HCEC 1CT (cell line): ENCODE data around the gene CEP104.

Experiments
- DNase-seq: peaks from one replicate; pipeline ENCODE4 v3.0.0-alpha.2; 2017

Gene CEP104

DNA sequence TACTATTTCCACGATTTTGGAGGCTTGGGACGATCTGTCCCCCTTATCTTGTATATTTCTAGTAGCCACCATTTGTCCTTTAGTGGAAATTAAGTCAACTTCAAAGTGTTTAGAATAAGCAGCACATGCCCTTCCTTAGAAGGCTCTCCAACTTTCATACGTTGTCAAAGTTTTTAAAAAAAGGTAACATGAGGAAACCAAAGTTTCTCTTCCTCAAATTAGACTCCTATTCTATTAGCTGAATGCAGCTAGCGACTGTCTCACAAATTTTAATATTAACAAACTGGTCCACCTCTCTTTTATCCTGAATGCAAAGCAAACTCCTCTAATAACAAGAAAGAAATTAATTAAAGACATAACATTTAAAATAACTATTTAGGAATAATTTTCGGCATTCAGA, 36.2 kb upstream of the CEP104 start:
- no peak for DNase-seq

DNA sequence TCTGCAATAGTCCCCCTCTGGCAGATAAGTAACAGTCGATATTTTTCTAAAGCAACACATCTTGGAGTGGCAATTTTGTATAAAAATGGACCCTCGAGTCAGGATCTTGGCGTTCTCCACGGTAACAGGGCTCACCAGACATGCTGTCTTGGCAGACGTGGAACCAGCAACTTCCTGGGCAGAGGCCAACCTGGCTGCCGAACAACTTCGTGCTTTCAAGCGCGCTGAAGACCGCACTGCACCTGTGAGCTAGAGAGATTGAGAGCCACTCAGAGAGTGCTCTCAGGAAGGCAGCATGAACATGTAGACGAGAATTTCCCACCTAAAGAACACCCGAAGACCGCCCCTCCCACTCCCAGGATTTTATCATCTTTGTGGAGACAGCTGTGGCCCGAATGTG, 35.7 kb upstream of the CEP104 start:
- DNase-seq: no peak

DNA sequence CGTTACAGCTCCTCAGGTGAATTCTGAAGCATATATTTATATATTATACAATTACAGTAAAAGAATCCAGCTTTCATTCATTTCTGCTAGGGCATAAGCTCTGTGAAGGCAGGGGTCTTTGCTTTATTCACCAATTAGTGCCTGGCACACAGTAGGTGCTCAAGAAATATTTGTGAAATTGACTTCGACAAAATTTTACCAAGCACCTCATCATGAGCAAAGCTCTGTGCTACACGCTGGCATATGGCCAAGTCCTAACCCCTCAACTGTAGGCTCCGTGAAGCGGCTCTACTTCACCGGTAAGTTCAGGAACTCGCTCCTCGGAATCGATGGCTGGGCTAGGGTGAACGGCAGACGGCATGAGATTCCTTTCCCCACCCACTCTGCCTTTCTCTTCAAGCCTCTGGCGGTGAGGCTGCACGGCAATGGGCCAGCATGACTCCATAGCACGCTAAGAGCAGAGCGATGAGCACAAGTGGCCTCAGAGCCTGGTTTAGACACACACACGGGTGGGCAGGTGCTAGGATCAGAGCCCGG, 34.4 kb upstream of the CEP104 start:
- no peak for DNase-seq

DNA sequence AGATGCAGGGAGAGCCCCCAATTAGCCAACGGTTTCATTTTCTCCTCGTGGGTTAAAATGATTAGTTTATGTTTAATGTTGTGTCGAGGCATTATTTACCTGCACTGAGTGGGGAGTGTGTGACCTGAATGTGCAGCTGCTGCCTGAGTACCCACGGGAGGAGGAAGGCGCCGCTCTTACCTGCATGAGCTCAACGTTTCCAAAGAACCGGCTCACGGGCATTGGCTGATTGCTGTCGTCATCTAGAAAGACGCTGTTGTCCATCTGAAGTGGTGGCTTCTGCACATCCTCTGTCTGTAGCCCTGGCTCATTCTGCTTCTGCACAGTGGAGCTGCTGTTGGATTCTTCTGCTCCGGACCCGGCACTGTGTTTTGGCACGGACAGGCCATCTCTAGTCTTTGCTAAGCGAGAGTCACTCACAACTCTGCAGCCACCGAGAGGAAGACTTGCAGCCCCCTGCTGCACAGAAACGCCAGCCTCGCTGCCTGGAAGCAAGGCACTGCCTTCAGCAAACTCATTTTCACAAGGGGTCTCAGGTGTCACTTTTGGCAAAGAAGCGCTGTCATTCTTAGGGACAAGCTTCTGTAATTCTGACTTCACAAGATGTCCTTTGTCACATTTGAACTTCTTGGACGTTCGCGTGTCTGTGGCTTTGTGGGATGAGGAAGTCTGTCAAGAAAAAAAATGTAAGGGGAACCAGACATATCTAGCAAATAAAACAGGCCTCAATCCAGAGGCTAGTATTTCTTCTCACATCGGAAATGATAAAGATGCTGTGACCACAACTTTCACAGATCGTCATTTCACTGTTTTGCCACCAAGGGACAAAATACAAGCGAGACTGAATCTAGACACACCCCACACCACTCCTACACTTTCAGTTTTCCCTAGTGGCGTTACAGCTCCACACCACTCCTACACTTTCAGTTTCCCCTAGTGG, 33.6 kb upstream of the CEP104 start:
- no peak for DNase-seq

DNA sequence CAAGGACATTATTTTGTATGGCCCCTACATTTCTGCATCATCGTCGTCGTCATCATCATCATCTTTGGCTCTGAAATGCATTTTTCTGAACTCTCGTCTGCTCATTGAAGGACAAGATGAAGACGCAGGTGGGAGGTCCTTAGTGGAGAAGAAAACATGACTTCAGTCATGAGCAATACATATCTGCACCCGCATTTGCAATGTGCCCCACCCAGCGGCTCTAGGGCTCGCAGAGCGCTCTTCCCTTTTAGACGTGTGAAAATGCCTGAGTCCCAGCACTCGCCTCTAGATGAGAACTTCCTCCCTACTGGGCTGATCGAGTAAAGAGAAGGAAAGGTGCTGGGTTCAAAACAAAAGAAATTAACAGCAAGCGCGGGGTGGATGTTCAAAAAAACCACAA, 32.9 kb upstream of the CEP104 start:
- no peak for DNase-seq

DNA sequence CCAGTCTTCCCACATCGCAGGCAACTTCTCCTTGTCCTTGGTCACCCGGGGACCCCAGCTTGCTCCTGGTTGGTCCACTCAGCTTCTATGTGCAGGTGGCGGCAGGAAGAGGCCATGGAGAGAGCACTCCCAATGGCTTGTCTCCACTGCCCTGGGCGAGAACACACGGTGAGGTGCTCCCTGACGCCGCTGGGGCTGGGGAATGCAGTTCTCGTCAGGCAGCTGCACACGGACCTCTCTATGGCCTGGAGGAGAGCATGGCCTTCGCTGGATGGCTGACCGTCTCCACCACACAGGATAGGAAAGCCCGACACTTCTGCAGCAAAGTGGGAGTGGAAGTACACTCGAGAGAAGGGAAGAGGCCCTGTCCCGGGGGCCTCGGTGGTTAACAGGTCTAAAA, 31.3 kb upstream of the CEP104 start:
- no peak for DNase-seq

DNA sequence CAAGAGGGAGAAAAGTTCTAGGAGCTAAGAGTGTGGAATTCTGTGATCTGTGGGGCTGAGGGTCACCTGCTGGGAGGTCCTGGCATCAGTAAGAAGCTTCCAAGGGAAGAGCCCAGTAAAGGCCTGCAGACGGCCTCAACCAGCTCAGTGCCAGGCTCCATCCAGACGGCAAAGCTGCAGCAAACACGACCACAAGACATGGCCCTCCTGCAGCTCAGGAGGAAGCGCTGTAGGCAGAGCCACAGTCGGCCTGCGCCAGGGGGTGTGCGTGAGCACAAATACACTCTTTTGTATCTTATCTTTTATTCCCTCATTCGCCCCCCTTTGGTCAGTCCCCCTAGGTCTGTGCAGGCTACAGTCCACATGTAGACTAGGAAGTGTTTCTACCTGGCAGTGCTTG, 29.7 kb upstream of the CEP104 start:
- DNase-seq: no peak

DNA sequence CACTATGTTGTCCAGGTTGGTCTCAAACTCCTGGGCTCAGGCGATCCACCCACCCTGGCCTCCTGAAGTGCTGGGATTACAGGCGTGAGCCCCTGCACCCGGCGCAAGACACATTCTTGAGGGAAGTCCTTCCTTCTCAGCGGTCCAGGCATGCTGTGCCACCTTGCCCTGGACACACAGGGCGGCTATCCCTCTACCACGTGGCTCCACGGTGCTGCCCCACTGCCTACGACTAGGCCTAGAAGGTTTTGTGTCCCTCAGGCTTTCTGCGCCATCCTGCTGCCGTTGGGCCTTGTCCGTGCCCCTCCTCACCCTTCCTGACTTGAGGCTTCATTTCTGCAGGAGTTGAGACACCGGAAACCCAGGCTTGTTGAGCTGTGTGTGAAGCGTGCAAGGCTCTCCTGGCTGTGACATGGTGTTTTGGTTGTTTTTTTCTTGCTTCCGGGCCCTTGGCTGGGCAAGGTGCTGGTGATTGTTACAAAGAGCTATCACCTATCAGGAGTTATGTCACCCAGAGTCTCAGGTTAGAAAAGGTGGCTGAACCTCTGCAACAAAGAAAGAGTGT, 29.2 kb upstream of the CEP104 start:
- DNase-seq: no peak

DNA sequence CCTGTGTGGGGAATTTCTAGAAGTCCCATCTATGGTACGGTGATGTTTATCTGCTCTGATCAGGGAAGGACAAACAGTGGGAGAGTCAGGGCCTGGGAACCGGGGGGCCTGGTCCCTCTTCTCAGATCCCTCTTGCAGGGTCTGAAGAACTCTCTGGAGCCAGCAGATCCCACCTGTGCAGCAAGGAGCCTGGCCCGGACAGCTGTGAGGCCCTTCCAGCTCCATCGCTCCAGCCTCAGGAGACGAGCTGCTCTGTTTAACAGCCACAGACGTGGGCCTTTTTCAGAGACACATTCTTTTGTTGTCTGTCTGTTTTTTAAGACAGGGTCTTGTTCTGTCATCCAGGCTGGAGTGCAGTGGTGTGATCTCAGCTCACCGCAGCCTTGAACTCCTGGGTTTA, 28.6 kb upstream of the CEP104 start:
- no peak for DNase-seq

DNA sequence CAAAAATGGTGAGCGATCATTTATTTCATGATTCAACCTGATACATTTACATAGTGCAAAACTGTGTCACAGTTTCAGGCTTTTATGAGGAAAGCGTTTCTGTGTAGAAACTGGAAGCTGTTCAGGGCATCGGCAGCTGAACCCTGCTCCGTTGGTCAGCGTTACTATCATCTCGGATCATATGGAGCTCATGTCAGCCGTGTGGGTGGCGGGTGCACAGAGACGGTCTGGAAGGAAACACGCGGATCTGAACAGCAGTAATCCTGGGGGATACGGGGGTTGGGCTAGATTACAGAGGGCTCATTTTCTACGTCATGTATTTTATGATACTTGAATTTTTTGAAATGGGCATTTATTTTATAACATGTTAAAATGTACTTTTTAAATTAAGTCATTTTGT, 28.0 kb upstream of the CEP104 start:
- no peak for DNase-seq

DNA sequence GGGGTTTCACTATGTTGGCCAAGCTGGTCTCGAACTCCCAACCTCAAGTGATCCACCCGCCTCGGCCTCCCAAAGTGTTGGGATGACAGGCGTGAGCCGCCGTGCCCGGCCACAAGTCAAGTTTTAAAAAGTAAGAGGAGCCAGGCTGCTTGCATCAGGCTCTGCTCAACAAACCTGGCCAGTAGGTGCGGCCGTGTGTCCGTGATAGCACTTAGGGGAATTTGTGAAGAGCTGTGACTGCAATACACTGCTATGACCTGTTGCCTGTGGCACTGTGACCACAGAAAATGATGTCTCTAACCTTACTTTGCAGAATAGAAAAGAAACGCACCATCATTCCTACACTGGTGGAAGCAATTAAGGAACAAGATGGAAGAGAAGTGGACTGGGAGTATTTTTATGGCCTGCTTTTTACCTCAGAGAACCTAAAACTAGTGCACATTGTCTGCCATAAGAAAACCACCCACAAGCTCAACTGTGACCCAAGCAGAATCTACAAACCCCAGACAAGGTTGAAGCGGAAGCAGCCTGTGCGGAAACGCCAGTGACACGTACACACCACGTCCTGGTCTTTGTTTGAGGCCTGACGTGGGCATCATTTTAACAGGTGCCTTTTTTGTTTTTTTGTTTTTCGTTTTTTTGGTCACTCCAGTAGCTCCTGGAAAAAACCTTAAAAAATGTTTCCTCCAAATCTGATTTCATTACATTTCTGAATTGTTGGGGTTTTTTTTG, 26.3 kb upstream of the CEP104 start:
- no peak for DNase-seq

DNA sequence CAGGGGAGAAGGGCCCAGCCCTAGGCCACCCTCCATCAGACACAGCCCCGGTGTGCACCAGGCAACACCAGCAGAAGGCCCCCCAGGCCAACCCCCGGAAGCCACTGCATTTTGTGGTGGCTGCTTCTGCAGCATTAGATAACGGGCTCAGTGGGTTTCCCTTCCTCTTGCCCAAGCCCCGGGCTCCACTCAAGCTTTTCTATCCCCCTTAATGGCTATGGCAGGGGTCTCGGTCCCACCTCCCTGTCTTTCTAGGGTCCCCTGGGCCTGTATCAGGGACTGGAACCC, 24.1 kb upstream of the CEP104 start:
- DNase-seq: no peak

DNA sequence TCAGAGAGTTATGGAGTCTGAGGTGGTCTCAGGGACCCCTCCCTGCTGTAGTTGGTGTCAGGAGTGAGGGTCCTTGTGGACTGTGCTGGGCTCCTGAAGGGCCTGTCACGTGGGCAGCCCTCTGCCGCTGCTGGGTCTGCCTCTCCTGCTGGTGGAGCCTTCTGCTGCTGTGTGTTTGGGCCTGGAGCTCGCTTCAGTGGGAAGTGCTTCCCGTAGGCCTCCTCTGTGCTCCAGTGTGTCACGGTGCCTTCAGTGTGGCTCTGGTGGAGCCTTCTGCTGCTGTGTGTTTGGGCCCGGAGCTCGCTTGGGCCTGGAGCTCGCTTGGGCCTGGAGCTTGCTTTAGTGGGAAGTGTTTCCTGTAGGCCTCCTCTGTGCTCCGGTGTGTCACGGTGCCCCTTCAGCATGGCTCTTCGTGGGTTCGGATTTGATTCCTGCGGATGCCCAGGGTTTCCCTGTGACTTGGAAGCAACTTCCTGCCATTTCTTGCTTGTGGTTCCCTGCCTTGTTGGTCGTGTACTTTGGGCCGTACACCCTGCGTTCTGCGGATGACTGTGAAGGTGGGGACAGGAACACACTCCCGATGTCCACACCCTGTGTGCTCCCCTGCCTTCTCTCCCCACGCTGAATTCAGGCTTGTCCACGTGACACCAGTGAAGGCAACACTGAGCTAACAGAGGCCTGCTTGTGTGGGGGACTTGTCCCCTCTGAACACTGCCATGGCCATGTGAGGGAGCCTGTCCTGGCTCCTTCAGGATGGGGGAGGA, 23.6 kb upstream of the CEP104 start:
- DNase-seq: no peak

DNA sequence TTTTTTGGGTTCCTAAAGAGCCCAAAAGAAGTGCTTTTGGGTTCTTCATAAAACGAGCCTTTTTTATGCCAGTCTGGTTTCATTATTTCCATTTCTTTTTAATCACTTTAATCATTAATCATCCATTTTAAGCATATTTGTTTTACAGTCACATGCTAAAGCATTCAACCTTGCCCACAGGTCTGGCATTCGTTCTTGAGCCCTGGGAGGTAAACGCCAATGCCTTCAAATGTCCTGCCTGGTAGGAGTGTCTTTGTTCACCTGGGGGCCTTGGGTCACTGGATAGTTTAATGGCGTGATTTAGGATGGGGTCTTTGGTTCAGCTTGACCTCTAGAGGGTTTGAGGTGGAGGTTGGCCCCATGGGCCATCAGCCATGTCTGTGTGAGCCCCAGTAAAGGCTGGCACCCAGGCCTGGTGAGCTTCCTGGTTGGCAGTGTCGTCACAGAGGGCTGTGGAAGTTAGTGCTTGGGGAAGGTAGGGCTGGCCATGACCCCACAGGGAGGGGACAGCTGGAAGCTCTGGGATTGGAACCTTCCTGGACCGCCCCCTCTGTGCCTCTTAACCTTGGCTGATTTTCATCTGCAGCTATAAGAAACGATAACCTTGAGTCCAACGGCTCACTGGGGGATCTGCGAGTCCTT, 22.9 kb upstream of the CEP104 start:
- no peak for DNase-seq

DNA sequence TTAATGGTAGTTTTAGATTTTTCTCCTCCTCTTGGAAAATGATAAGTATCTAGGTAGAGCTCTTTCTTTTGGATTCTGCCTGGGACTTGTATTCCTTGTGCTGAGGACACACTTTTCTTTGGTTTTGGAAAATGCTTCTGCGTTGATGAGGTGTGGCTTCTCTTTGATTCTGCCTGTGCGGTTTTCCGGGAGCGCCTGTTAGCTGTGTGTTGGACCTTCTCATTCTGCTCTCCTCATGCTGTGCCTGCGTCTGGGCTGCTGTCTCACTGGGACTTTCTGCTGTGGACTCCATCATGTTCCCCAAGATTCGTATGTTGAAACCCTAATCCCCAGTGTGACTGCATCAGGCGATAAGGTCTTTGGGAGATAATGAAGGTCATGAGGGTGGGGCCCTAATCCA, 22.1 kb upstream of the CEP104 start:
- no peak for DNase-seq

DNA sequence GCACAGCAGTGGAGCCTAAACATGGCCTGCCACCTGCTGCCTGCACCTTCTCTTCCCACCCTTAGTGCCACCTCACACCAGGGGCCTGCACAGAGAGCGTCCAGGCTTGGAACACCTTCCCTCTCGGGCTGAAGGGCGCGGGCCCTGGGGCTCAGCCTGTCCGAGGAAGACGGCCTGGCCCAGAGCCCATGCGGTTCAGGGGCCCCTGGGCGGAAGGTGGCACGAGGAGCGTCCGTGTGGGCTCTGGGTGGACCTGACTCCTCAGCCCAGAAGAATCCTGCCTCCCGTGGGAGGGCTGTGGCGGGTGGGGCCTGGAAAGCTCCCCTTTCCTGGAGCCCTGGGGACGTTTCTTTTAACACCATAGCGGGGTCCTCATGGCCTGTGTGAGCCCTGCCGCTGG, 19.7 kb upstream of the CEP104 start:
- DNase-seq: no peak

DNA sequence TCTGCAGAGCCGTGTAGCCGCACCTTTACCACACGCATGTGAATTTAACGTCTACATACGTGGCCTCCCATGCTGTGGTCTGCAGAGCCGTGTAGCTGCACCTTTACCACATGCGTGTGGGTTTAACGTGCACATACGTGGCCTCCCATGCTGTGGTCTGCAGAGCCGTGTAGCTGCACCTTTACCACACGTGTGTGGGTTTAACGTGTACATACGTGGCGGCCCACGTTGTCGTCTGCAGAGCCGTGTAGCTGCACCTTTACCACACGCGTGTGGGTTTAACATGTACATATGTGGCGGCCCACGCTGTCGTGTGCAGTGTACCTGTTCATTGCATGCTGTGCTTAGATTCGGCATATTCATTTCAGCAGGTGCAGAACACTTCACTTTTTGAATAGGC, 17.7 kb upstream of the CEP104 start:
- DNase-seq: no peak

DNA sequence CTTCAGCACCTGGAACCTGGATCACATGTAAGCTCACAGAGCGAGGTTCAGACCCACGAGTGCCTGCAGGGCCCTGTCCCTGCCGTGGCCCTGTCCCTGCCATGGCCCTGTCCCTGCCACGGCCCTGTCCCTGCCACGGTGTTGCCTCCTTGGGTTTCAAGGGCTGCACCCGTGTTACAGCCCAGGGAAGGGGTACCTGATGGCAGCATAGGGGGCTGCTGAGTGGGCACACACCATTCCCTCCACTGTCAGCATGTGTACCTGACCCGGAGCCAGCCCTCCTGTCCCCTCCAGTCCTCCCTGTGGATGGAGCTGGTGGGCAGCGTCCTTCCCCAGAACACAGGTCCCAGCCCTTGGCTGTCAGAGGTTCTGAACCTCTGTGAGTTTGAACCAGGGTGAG, 15.5 kb upstream of the CEP104 start:
- no peak for DNase-seq

DNA sequence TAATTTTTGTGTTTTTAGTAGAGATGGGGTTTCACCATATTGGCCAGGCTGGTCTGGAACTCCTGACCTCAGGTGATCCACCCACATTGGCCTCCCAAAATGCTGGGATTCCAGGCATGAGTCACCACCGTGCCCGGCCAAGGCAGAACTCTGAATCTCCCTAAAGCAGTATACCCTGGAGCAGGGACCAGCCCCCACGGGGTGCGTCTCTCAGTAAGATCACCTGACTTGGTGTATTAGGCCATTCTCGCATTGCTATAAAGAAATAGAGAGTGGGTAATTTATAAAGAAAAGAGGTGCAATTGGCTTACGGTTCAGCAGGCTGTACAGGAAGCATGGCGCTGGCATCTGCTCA, 14.4 kb upstream of the CEP104 start:
- DNase-seq: no peak

DNA sequence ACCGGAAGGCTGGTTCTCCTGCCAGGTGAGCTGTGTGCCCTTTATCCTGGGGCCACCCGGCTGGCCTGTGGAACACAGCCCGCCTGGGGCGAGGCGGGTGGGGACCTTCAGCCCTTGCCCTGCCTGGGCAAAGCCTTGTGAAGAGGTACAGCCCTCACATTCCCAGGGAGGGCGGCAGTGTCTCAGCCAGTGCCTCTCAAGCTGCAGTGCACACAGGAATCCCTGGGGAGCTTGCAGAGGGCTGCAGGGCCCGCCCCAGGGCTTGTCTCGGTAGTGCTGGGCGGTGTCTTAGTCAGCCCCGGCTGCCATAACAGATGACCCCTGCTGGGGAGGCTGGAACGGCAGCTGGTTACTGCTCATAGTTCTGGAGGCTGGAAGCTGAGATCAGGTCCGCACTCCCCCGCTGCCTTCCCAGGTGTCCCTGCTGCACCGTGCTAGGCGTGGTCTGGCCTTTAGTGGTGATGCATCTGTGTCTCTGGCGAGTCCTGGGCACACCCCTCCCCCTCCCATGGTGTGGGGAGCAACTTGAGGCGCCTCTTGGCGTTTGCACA, 12.8 kb upstream of the CEP104 start:
- no peak for DNase-seq

DNA sequence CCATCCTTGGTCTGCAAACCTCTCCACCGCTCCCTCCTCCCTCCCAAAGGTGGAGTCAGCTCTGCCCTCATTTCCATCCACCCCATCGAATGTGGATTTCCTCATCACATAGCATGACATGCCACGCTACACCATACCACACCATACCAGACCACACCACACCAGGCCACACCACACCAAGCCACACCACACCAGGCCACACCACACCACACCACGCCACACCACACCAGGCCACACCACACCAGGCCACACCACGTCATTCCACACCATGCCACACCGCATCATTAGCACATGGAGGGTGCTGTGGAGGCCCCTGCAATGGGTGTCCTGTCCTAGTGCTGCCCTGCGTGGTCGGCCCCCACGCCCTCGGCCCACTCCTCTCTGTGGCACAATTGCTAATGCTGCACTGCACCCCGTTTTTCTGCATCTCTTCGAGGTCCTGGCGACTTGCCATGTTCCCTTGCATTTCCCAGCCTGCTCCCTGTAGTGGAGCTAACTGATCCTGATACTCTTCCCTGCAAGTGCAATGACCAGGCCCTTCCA, 11.5 kb upstream of the CEP104 start:
- DNase-seq: no peak

DNA sequence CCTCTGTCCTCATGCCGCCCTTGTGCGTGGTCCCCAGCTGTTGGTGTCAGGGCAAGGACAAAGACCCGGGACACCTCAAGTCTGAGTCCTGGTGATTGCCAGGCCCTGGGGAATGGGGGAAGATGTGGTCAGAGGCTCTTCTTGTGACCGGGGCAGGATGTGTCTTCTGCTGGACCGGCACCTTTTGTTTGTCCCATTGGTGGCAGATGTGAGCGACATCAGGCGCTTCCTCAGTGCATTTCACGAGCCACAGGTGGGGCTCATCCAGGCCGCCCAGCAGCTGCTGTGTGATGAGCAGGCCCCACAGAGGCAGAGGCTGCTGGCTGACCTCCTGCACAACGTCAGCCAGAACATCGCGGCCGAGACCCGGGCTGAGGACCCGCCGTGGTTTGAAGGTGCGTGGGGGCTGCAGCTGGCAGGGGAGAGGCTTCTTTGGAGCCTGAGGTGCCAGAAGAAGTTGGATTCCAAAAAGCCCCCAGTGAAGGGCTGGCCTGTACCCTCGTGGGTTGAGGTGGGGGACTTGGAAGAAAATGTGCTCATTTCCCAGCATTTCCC, 8.7 kb upstream of the CEP104 start:
- no peak for DNase-seq
